HG03558 (cell line): ENCODE results near the gene ST6GALNAC1.

ENCODE experiments used
- ATAC-seq: cut with Tn5 transposase; IDR thresholded peaks from one replicate; pipeline ENCODE4 v1.9.1; 2021; ENCODE audit warnings: moderate number of reproducible peaks; ENCODE audit not compliant: unreplicated experiment; ENCODE audit errors: extremely low read depth

Gene ST6GALNAC1, protein sequence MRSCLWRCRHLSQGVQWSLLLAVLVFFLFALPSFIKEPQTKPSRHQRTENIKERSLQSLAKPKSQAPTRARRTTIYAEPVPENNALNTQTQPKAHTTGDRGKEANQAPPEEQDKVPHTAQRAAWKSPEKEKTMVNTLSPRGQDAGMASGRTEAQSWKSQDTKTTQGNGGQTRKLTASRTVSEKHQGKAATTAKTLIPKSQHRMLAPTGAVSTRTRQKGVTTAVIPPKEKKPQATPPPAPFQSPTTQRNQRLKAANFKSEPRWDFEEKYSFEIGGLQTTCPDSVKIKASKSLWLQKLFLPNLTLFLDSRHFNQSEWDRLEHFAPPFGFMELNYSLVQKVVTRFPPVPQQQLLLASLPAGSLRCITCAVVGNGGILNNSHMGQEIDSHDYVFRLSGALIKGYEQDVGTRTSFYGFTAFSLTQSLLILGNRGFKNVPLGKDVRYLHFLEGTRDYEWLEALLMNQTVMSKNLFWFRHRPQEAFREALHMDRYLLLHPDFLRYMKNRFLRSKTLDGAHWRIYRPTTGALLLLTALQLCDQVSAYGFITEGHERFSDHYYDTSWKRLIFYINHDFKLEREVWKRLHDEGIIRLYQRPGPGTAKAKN

DNA sequence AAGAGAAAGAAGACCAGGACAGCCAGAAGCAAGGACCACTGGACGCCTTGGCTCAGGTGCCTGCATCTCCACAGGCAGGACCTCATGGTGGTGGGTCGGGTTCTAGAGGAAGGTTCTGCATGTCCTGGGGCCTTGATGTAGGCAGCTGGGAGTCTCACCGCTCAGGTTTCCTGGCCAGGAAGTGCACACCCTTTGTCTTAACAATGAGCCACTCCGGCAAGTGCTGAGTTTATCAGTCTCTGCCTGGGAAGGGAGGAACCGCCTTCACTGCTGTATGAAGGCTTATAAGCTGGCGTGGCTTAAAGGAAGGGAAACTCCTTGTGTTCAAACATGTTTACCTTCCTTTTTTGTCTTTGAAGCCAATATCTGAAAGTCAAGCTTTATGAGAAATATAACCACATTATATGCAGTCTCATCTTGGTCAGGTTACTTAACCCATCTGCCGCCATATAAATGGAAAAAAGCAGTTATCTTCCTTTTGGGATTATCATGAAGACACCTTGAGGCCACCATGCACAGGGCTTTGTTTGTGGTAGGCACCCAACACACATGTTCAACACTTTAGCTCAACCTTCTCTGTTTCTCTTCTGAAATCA, at the start of gene ST6GALNAC1:
Gene ST6GALNAC1, minus strand, starts transcription at position 205 of the 596 bp plus-strand sequence. Its CDS starts 119 bp downstream, at position 86.
- ATAC-seq: no peak

- ATAC-seq: no peak
These were observed 48.0 kb upstream of the ST6GALNAC1 start for GRCh38 chr17:76691379-76692191.

GRCh38 chr17:76690596-76691280, 47.2 kb upstream of the ST6GALNAC1 start:
- no peak for ATAC-seq

- no peak for ATAC-seq
These were observed 46.3 kb upstream of the ST6GALNAC1 start for GRCh38 chr17:76689859-76690258.

DNA sequence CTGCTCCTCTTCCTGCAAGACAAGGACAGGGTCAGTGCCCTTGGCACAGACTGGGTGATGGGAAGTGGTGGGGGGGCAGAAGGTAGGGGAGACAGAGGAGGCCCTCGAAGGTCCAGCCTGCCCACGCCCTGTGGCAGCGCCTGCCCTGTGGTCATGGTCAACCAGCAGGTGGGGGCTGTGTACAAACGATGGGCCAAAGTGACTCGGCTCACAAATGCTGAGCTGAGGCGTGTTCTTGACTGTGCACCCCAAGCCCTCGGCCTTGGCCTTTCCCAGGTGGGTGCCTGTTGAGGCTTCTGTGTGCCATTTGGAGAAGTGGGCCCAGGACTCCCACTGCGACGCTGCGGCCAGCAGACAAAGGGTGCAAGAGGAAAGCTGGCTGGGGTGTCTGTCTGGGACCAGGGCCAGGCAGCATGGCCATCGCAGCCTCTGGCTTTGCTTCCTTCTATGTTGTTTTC, 44.6 kb upstream of the ST6GALNAC1 start:
- no peak for ATAC-seq

GRCh38 chr17:76687298-76688164, 44.0 kb upstream of the ST6GALNAC1 start:
- no peak for ATAC-seq

DNA sequence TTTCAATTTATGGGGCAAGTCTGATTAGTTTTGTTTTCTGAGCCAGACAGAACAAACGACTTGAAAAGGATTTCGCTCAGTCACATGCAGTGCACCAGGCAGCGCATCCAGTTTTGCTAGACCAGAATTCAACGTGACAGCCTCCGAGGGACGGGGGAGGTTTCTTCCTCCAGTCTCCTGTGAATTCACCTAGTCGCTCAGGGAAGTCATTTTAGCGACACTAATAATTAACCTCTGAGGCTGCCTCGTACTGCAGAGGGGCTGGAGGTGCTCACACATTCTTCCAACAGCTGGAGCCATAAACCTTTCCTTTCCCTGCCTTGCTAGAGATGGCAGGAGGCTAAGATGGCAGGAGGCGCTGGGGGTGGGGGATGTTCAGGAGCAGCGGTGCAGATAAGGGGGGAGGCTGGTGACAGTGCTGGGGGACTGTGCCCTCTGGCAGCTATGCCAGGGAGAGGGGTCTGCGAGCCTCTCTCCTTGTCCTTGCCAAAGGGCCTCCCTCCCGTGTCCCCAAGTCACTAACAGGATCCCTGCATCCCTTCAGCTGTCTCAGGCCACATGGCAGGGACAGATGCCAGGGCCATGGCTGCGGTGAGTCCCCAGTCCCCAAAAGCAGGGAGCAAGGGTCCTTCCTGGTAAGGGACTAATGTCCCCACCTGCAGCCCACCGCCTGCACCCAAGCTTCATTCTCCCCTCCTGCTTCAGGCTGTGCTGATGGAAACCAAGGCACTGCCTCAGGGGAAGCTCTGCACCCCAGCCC, 43.2 kb upstream of the ST6GALNAC1 start:
- no peak for ATAC-seq

DNA sequence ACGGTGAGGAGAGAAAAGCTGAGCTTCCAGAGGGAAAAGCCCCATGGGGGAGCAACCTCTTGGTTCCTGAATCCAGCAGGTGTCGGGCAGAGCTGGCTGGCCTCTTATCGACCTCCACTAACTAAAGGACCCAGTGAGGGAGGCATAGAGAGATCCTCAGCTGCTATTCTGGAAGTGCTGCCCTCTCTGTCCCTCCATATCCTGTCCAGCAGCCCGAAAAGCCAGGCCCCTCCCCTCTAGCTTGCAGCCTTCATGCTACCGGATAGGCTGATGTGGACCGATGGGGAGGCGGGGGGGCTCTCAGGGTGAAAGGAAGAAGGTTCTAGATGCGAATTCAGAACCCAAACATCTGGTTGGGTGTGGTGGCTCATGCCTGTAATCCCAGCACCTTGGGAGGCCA, 42.3 kb upstream of the ST6GALNAC1 start:
- no peak for ATAC-seq

- ATAC-seq: no peak
These were observed 41.8 kb upstream of the ST6GALNAC1 start for GRCh38 chr17:76685366-76685765.

DNA sequence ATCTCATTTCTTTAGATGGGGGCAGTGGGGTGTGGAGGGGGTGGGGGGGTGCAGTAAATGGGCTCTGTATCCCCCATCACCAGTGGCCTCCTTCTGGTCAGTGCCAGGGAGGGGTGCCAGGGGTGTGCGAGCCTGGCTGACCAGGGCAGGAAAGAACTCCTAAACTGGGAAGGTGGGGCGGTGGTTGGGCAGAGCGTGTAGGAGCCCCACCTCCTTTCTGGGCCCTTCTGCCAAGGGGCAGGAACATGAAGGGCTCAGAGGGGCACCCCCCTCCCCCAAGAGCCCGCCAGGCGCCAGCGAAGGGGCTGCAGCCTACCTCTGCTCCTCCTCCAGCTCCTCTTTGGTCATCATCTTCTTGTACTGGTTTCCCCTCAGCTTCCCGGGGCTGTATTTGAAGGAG, 41.2 kb upstream of the ST6GALNAC1 start:
- ATAC-seq: no peak

DNA sequence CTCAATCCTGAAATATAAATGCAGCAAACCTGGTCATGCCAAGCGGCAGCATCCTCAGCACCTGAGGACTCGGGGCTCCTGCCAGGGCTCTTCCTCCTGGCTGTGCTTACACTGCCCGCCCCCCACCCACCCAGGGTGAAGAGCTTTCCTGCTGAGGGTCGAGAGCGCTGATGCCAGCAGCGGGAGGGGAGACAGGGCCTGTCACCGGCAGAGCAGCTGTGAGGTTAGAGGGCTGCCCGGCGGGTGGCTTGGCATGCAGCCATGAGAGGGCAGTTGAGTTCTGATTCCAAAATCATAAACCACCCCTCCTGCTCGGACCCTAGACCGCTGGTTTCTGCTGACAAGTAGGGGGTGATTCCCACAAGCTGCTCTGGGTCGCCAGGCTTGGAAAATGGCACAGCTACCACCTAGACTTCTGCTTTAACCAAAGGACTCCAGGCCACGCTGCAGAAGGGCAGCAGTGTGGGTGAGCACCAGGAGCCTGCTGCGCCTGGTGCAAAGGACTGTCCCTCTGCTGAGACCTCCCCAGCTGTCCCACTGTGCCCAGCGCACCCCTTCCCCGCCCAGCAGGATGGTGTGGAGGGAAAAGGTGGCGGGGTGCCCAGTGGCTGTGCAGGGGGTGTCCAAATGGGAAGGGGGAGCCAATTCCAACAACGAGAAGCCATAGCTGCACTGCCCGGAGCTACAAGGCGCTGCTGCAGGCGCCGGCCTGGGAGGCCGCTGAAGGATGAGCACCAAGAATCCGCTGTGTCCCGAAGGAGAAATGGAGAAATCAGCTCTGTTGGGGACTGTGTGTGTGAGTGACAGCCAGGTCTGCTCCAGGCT, 40.6 kb upstream of the ST6GALNAC1 start:
- ATAC-seq: no peak

DNA sequence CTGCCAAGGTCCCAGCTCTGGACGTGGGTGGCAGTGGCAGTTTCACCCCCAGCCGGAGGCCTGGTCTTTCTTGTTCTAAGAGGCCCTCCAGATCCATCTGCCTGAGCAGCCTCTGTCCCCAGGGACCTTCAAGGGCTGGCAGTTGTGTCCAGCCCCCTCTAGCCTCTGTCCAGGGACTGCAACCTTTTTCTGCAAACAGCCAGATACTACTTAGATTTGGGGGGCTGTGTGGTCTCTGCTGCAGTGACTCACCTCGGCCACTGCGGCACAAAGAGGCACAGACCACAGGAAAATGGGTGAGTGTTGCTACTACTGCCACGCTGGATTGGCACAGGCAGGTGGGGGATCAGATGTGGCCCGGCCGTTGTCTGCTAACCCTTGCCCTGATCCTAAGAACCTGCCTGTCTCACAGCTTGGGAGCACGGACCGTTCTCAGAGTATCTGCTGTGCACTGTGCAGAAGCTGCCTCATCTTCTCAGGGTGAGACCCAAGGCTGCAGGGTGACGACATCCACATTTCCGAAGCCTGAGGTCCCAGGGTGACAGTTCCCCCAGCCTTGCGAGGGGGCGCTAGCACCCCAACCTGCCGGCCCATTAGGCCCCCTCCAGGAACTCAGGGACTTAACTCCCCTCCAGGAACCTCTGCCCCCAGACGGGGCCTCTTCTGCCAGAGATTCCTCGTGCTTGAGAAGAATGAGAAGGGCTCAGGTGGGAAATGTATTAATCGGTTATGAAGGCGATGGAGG, 39.6 kb upstream of the ST6GALNAC1 start:
- no peak for ATAC-seq

GRCh38 chr17:76682296-76682695, 38.7 kb upstream of the ST6GALNAC1 start:
- no peak for ATAC-seq

DNA sequence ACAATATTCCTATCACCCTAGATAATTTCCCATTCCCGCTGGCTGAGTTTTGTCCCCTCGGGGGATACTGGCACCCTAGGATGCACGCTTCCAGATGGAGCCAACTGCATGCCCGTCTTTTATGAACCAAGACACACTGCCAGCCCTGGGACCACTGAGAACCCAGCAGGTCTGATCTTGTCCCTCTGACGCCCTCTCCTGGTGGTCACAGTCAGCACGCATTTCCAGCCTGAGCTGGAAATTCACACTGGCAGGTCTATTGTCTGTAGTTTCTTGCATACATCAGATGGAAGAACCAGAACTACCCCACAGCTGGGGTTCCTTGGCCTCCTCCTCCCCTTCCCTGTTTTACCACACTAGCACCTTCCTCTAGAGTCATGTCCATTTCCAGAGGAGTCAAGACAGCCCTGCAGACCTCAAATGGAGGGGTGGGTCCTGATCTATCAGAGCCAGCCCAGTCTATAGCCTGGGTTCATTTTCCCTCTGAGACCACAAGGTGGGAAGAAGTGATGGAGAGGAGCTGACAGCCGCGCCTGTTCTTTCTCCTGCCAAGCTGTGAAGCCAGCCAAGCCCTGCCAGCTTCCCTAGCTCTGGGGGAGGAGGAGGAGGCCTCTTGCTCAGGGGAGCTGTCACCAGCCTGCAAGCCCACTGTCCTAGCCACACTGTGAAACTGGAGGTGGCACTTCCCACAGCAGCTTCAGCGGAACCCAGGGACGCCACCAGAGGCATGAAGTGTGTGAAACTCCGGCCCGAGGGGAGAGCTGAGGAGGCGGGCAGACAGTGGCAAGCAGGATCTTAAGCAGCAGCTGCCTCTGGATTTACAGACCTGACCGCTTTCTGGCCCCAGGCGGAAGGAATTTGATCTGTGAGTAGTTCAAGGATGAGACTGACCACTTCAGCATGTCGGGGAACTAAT, 37.9 kb upstream of the ST6GALNAC1 start:
- ATAC-seq: no peak

DNA sequence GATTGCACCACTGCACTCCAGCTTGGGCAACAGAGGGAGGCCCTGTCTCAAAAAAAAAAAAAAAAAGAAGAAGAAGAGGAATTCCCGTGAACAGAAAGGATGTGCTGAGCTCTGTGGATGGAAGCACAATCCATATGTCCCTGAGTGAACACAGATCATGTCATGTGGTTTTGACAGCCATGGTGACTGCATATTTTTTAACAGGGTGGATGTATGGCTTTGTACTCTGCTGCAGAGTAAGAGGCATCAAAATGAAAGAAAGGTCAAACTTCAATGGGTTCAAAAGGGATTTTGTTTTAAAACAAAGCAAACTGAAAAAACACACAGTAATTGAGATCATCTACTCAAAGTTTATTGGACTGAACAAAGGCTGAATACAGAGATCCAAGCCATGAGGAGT, 35.7 kb upstream of the ST6GALNAC1 start:
- ATAC-seq: no peak

GRCh38 chr17:76678330-76678729, 34.8 kb upstream of the ST6GALNAC1 start:
- ATAC-seq: no peak
